Activated T-cell treated with anti-CD3 and anti-CD28 coated beads for 24 hours (primary cell): Measurements from ENCODE around the gene VIPAS39.
A peak's percentile ranks its signal among the peaks of the same experiment; 100 is the strongest.
"Not testable (repeated sequence)": the region's sequence is repeated elsewhere in the genome, so short reads cannot be mapped to it uniquely, and the experiment has no call there.

Source experiments
- DNase-seq: peaks from one replicate; pipeline ENCODE4 v3.0.0-alpha.2; 2020; ENCODE audit warnings: low read depth

The VIPAS39 gene

GRCh38 chr14:77470224-77470870 lies 12.9 kb upstream of the VIPAS39 start:
- no peak for DNase-seq

GRCh38 chr14:77469539-77469938 lies 12.1 kb upstream of the VIPAS39 start:
- no peak for DNase-seq

- no peak for DNase-seq
Measured at GRCh38 chr14:77469067-77469505, 11.7 kb upstream of the VIPAS39 start.

- no peak for DNase-seq
Measured at GRCh38 chr14:77467801-77468200, 10.4 kb upstream of the VIPAS39 start.

- DNase-seq, result peak; percentile 51
Measured at GRCh38 chr14:77459072-77459723, 1.8 kb upstream of the VIPAS39 start.

- DNase-seq, result peak; percentile 23
Measured at GRCh38 chr14:77458249-77458950, 999 bp upstream of the VIPAS39 start.

GRCh38 chr14:77457115-77457521 lies 283 bp downstream of the VIPAS39 start:
- DNase-seq, result no peak

- no peak for DNase-seq
Measured at GRCh38 chr14:77455966-77456640, 1.3 kb downstream of the VIPAS39 start.

GRCh38 chr14:77442196-77442595 lies 15.2 kb downstream of the VIPAS39 start:
- no peak for DNase-seq

GRCh38 chr14:77439861-77440260 lies 17.5 kb downstream of the VIPAS39 start:
- no peak for DNase-seq

- DNase-seq, result no peak
Measured at GRCh38 chr14:77438596-77438995, 18.8 kb downstream of the VIPAS39 start.

- DNase-seq, result no peak
Measured at GRCh38 chr14:77436042-77436441, 21.4 kb downstream of the VIPAS39 start.

GRCh38 chr14:77426396-77426795 lies 31.0 kb downstream of the VIPAS39 start:
- DNase-seq, result no peak

- DNase-seq, result no peak
Measured at GRCh38 chr14:77424862-77425261, 32.5 kb downstream of the VIPAS39 start.

- no peak for DNase-seq
Measured at GRCh38 chr14:77423423-77423822, 34.0 kb downstream of the VIPAS39 start, which contains the start of gene NOXRED1. NOXRED1 (minus strand) TSS chr14:77423523; CDS start chr14:77422889, 634 bp downstream.

- no peak for DNase-seq
Measured at GRCh38 chr14:77421201-77421600, 36.2 kb downstream of the VIPAS39 start.

GRCh38 chr14:77416836-77417235 lies 40.6 kb downstream of the VIPAS39 start:
- DNase-seq, result no peak

GRCh38 chr14:77416098-77416497 lies 41.3 kb downstream of the VIPAS39 start:
- not testable (repeated sequence) for DNase-seq

GRCh38 chr14:77415403-77416030 lies 41.9 kb downstream of the VIPAS39 start:
- DNase-seq, result not testable (repeated sequence)

- DNase-seq, result no peak
Measured at GRCh38 chr14:77409131-77409533, 48.3 kb downstream of the VIPAS39 start.

GRCh38 chr14:77407158-77407557 lies 50.2 kb downstream of the VIPAS39 start:
- no peak for DNase-seq

GRCh38 chr14:77406718-77407117 lies 50.7 kb downstream of the VIPAS39 start:
- no peak for DNase-seq
